NCI-H524 treated with DMSO at 0.1 percent for 48 hours (cell line): ENCODE data around the gene LMNTD2.

Source experiments
- DNase-seq: peaks from one replicate; lab custom pipeline; 2025; lab: John Stamatoyannopoulos, UW

Gene LMNTD2, protein sequence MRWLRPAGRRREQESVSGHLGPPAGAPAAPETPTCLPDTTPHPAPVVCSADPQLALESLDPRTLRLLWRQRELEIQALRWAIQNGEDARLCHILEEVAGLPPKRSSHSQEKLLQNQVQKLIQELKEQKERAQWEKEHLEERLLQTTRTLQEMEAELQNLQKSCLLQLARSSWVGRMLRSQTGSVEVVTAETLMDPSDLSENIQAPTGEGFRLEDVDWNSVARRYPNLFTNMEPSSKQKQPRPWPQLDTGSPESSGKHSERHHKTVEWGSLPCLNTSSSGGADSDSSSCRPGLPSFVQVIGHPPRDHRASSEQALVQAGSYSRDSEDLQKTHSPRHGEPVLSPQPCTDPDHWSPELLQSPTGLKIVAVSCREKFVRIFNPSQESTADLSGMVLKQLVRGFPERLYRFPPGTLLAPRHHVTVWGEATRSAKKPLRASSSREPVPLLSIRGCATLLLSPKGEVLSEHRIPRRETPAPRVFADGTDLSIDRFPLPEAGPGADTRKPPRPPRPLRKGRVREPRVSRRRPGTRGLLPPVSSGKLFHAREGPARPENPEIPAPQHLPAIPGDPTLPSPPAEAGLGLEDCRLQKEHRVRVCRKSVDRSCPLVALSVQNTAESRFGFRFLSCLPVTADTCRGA

DNA sequence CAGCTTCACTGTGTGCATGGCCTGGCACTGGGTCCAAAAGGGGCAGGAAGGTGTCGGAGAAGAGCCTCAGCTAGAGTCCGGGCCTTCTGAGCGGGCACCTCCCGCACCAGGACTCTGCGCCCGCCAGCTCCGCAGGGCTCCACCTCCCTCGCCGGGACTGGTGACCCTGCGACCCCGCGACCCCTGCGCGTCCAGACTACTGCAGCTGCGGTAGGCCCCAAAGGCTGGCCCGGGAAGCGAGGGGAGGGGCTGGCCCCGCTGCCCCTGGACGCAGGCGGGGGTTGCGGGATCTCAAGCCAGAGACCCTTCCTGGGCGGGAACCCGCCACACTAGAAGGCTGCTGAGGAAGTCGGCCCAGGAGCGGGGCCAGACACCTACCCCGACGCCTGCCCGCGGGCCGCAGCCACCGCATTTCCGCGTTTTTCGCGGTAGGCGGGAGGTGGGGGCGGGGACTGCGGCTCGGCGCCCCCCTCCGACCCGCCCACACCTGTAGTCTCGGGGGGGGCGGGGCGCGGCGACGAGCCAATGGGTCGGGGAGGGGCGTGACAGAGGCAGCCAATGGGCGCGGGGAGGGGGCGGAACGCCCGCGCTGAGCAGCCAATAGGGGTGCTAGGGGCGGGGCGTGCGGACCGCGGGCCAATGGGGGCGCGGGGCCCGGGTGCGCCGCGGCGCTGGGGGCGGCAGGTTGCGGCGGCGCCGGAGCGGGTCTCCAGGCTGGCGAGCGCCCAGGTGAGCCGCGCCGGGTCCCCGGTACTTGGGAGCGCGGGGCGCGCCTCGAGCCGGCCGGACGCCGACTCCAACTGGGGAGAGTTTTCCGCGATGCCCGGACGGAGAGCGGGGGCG lies at the start of gene LMNTD2, which contains the start of gene RASSF7:
Gene LMNTD2, minus strand, starts transcription at position 434 of the 843 bp plus-strand sequence. Its CDS starts 22 bp downstream, at position 412.
Gene RASSF7, plus strand, starts transcription at position 666 of the 843 bp plus-strand sequence. CDS start 799 bp downstream, outside the sequence.
- no peak for DNase-seq

DNA sequence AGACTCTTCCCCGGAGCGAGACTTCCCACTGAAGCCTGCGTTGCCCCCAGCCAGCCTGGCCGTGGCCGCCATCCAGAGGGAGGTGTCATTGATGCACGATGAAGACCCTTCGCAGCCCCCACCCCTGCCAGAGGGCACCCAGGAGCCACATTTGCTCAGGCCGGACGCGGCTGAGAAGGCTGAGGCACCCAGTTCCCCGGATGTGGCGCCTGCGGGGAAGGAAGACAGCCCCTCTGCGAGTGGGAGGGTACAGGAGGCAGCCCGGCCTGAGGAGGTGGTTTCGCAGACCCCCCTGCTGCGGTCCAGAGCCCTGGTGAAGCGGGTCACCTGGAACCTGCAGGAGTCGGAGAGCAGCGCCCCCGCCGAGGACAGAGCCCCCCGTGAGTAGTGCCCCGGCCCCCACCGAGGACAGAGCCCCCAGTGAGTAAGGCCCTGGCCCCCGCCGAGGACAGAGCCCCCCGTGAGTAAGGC lies 48.8 kb upstream of the LMNTD2 start:
- no peak for DNase-seq

DNA sequence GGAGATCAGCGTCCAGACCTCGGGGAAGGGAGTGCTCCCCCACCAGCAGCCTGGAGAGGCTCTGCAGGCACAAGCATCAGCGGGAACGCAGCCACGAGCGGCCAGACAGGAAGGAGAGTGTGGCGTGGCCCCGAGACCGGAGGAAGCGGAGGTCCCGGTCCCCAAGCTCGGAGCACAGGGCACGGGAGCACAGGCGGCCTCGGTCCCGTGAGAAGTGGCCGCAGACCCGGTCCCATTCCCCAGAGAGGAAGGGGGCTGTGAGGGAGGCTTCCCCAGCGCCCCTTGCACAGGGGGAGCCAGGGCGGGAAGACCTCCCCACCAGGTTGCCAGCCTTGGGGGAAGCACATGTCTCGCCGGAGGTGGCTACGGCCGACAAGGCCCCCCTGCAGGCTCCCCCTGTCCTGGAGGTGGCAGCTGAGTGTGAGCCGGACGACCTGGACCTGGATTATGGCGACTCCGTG lies 48.3 kb upstream of the LMNTD2 start:
- no peak for DNase-seq

DNA sequence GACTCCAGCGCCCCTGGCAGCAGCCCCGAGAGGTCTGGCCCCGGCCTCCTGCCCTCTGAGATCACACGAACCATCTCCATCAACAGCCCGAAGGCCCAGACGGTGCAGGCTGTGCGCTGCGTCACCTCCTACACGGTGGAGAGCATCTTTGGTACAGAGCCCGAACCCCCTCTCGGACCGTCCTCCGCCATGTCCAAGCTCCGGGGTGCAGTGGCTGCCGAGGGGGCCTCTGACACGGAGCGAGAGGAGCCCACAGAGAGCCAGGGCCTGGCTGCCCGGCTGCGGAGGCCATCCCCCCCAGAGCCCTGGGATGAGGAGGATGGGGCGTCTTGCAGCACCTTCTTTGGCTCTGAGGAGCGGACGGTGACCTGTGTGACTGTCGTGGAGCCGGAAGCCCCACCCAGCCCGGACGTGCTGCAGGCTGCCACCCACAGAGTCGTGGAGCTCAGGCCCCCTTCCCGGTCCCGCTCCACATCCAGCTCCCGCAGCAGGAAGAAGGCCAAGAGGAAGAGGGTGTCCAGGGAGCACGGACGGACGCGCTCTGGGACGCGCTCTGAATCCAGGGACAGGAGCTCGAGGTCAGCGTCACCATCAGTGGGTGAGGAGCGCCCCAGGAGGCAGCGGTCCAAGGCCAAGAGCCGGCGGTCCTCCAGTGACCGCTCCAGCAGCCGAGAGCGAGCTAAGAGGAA lies 47.6 kb upstream of the LMNTD2 start:
- DNase-seq = no peak

DNA sequence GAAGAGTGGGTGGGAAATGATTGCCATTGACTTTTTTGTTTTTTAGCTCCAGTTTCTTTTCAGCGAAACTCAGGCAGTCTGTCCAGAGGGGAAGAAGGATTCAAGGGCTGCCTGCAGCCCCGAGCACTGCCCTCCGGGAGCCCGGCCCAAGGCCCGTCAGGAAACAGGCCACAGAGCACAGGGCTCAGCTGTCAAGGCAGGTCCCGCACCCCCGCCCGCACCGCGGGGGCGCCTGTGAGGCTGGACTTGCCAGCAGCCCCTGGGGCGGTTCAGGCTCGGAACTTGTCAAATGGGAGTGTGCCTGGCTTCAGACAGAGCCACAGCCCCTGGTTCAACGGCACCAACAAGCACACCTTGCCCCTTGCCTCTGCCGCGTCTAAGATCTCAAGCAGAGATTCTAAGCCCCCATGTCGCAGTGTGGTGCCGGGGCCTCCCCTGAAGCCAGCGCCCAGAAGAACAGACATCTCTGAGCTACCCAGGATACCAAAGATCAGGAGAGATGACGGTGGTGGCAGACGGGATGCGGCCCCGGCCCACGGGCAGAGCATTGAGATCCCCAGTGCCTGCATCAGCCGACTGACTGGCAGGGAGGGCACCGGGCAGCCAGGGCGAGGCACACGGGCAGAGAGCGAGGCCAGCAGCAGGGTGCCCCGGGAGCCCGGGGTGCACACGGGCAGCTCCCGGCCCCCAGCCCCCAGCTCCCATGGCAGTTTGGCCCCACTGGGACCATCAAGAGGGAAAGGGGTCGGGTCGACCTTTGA lies 46.7 kb upstream of the LMNTD2 start:
- no peak for DNase-seq

DNA sequence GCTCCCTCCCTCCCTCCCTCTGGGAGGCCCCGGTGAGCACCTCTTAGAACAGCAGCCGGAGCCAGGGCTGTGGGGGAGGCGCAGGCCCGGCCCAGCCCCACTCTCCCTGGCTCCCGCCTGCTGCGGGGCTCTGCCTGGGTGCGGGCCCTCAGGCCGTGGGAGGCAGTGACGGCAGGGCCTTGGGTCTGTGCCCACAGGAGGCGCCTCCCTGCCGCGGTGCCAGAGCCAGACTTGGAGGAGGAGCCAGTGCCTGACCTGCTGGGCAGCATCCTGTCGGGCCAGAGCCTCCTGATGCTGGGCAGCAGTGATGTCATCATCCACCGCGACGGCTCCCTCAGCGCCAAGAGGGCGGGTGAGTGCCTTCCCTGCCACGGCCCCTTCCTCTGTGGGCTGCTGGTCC lies 45.7 kb upstream of the LMNTD2 start:
- DNase-seq = no peak

DNA sequence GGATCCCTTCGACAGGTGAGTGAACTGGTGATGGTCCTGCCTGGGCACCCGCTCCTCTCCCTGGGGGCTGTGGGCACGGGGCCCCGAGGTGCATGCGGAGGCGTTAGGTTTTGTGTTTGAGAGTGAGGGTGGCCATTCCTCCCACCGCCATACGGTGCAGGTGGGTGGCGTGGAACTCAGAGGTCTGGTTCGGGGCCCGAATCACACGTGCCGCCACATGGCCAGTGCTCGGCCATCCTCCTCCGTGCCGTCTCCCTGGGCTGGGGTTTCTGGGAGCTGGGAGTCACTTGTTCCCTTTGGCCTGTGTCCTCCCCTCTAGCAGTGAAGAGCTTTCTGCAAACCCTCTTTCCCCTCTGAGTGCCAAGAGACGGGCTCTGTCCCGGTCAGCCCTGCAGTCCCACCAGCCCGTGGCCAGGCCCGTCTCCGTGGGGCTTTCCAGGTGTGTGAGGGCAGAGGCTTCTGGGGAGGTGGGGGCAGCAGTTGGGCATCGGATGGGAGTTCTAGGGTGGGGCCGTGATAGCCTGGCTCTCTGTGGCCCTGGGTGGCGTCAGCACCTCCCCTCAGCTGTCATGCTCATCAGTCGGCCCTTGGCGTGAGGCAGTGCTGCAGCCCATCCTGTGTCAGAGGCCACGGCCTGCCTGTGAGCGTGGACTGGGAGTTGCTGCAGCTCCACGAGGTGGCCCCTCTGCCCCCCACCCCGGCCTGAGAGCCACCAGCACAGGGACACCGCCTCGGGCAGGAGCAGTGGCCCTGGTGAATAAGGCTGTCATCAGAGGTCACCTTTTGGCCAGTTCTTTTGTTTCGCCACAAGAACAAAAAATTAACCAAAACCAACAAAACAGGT lies 45.0 kb upstream of the LMNTD2 start:
- DNase-seq = no peak

DNA sequence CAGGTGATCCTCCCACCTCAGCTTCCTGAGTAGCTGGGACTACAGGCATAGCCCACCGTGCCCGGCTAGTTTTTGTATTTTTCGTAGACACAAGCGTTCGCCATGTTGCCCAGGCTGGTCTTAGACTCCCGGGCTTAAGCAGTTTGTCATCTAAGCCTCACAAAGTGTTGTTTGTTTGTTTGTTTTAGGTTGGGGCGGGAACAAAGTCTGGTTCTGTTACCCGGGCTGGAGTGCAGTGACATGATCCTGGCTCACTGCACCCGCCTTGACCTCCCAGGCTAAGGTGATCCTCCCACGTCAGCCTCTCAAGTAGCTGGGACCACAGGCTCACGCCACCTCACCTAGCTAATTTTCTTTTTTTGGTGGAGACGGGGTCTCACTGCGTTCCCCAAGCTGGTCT lies 42.6 kb upstream of the LMNTD2 start:
- no peak for DNase-seq

DNA sequence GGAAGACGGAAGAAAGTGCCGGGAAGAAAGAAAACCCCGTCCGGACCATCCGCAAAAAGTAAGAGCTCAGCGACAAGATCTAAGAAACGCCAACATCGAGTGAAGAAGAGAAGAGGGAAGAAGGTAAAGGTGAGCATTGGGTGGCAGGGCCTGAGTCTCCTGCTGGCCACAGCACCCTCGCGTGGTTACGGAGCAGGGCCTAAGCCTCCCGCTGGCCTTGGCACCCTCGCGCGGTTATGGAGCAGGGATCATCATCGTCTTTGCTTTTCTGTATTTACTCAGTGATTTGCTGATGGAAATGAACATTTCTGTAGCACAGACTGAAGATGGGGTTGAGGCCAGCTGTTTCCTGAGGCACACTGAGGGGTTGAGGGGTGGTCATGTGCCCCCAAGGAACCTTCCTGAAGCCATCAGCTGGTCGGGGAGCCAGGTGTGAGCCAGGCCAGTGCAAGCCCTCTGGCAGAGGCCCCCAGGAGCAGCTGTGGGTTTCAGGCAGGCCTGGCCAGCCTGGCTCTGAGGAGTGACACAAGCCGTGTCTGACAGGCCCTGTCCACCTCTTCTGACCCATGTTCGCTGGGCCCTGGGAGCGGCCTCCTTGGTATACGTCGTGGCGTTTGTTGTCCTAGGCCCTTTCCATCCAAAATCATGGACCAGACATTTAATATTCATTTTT lies 41.2 kb upstream of the LMNTD2 start:
- no peak for DNase-seq

DNA sequence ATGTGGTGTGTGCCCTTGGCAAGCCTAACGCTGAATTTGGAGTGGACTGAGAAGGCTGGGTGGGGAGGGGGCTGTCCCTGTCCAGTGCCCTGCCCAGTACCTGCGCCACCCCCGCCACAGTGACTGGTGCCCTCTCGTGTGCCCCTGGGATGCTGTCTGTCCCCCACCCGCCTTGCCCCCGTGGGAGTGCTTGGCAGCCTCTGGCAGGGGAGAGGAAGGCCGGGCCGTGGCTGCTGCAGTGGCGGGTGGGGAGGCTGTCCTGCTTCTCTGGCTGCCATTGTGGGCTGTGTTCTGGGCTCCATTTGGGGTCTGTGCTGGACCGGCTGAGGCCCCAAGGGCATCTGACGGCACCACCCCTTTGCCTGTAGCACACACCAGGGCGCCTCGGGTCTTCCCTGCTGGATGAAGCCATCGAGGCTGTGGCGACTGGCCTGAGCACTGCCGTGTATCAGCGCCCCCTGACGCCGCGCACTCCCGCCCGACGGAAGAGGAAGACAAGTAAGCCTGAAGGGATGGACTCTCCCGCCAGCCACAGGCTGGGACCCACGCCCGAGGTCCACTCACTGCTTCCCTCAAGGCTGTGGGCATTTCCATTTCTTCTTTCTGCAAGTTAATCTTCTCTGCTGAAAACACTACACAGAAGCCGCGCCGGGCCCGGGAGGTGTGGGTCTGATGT lies 37.6 kb upstream of the LMNTD2 start:
- DNase-seq = no peak

DNA sequence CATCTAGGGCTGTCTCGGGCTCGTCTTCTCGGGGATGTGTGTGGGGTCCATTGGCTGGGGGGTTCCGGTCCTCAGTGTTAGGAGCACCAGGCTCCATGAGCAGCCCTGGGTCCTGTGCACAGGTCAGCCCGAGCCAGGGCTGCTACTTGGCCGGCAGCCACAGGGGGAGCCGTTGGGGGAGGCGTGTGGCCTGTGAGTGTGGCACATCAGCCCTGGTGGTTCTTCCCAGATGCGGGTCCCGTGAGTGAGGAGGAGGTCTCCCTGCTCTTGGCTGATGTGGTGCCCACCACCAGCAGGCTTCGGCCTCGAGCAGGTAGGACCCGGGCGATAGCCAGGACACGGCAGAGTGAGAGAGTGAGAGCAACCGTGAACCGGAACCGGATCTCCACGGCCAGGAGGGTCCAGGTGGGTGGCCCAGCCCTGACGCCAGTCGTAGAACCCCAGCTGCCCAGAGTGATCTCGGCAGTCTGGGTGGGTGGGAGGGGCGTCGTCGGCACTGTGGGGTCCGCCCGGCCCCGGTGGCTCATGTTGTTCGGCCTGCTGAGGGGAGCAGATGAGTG lies 36.7 kb upstream of the LMNTD2 start:
- no peak for DNase-seq

DNA sequence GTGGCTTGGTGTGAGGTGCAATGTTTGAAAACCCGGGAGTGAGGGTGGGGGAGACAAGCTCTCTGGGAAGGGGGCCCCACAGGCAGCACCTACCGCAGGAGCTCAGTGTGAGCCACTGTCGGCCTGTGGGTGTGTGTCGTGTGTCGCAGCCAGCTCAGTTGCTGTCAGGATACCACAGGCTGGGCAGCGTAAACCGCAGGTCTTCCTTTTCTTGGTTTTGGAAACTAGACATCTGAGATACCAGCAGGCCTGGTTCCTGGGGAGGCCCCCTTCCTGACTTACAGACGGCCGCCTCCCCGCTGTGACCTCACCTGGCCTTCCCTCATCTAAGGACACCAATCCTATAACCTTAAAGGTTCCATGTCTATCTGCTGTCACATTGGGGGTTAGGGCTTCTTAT lies 35.8 kb upstream of the LMNTD2 start:
- no peak for DNase-seq

DNA sequence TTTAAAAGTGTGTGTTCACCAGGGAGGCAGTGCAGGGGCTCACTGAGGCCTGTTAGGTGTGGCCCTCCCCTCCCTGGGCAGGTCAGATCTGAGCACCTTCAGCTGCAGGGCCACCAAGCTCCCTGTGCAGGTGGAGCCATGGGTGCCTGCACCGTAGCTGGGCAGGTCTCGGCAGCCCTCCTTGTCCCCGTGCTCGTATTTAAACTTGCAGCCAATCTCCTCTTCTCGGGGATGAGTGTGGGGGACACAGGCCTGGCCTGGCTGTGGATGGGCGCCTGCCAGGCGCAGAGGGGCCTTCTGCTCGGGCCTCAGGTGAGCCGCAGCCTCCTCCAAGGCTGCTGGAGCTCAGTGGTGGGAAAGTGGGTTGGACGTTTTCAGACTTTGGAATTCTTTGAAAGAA lies 34.9 kb upstream of the LMNTD2 start:
- no peak for DNase-seq

DNA sequence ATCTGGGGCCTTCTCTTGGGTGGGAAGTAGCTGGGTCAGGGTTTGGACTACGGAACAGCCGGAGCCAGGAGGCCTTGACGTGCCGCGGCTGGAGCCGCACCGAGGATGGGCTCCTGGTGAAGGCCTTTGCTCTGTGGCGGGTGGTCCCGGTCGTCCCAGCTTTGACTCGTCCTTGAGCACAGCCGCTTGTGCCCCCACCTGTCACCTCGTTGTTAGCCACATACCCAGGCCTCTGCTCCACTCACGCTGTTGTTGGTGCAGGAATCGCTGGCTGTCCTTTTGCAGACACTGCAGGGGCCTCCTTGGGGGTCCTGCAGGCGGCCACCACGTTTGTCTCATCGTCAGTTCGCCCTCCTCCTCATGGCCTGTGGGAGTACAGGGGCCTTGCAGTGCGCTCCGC lies 32.8 kb upstream of the LMNTD2 start:
- DNase-seq = no peak

DNA sequence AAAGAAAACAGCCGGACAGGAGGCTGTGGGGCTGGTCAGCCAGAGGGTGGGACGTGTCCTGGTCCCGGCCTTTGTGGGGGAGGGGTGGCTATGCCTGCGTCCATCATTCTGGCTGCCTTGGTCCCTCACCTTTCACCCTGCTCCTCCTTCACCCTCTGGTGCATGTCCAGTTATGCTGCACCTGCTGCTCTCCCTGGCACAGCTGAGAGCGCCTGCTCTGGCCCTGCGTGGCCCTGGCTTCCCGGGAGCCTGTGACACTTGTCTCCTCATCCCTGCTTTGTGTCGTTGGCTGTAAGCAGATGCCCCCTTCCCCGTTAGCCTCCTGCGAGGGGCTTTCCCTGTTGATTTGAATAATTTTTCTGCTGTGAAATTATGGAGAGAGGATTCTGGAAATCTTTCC lies 32.4 kb upstream of the LMNTD2 start:
- no peak for DNase-seq

DNA sequence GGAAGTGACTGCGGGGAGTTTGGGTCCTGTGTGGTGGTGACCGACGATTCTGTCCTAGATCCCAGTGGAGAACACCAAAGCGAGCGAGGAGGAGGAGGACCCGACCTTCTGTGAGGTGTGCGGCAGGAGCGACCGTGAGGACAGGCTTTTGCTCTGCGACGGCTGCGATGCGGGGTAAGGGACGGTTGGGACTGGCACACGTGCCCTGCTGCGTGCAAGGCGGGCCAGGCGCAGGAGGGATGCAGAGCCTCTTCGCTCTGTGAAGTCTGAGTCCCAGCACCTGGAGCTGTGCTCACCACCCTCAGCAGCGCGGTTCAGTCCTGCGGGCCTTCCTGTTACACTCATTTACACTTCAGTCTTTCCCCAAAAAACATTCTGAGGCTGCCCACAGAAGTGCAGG lies 32.0 kb upstream of the LMNTD2 start:
- DNase-seq = no peak

DNA sequence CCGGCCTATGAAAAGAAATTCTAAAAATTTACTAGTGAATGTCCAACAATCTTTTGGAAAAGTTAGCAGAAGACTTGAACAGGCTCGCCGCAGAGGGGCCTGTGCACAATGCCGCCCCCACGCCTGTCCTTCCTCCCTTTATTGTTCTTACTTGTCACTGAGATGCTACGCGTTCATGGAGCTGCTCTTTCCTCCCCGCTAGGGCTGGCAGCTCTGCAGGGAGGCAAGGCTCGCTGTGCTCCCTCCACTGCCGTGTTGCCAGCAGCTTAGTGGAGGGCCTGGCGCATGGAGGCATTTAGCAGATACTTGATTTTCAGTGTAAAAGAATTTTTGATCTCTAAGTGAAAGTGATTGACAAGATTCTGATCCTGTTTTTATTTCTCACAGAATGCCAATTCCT lies 30.5 kb upstream of the LMNTD2 start:
- no peak for DNase-seq

DNA sequence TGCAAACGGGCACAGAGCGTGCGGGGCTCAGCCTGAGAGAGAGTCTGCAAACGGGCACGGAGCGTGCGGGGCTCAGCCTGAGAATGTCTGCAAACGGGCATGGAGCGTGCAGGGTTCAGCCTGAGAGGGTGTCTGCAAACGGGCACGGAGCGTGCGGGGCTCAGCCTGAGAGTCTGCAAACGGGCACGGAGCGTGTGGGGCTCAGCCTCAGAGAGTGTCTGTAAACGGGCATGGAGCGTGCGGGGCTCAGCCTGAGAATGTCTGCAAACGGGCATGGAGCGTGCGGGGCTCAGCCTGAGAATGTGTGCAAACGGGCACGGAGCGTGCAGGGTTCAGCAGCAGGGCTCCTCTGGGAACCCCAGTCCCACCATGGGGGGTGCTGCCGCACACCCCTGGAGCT lies 29.3 kb upstream of the LMNTD2 start:
- no peak for DNase-seq

DNA sequence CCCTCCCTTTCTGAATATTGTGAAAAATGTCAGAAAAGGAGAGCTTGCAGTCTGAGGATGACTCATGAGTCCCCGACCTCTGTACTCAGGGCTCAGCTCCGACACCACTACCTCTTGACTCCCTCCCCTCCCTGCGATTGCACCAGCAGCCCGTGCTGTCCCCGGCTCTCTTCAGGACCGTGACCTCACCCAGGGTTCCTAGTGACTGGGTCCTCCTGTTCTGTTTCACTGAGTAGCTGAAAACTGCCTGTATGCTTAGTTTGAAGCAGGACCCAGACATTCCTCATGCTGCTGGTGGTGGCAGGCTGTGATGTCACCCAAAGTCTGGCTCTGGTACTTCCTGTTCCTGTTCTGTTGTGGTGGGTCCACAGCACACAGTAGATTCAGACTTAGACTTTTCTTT lies 27.4 kb upstream of the LMNTD2 start:
- no peak for DNase-seq
